Measurements from ENCODE around the gene DNAI2. TPM values are rescaled to one million over a fixed set of nuclear protein-coding genes. Genes with fewer than 3 reads are reported as not detected.

The DNAI2 gene
- polyA plus RNA-seq (2012; rRNA removed): not detected in 2 replicates
- not detected in 2 replicates for polyA plus RNA-seq (2012; cell fraction: cytosol; rRNA removed)
- polyA plus RNA-seq (2012; cell fraction: nucleus; rRNA removed): not detected in 2 replicates

DNA sequence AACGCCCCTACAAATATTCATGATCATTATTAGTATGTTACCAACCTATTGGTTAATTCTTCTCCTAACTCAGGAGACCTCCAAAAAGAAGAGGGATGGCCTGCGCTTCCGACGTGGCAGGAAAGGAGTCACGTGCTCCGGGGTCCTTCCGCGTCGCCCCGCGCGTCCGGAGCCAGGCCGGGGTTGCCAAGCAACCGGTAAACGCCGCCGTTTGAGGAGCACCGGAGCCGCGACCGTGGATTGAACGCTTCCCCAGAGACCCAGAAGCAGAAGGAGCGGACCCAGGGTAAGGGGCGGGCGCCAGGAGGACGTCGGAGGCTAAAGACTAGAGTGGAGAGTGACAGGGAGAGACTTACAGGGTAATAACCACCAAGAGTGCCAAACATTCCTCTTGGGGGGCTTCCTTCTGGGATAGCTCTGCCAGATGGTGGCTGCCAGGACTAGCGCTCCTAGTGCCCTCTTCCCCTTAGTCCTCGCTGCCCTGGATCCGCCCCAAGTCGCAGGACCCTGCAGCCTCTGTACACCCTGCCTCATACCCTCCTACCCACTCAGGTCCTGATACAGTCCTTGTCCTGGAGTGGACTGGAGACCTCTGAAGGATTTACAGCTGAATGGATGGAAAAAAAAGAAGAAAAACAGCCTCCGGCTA, at the start of gene DNAI2:
TSS of gene DNAI2 (plus strand) at position 175 of the 649 bp plus-strand sequence. CDS start 7,584 bp downstream, outside the sequence.
- no peaks in the 10 kb centered on the region for H4K20me1 ChIP-seq (ENCODE audit: insufficient read depth)
- 29% methylated on average over 33 of the region's 33 CpGs for WGBS (ENCODE audit: low lambda C conversion rate)
- no peaks in the 10 kb centered on the region for H3K9me3 ChIP-seq
- H3K4me1 ChIP-seq (ENCODE audit: control insufficient read depth in 1 of 2, insufficient read depth in 2 of 2, low read depth in 1 of 2, low read length in 1 of 2): no peaks in the 10 kb centered on the region
- DNase-seq: peak; percentile 74
- H3K9ac ChIP-seq: no peak within 1 kb of the TSS
- no peak within 1 kb of the TSS for H3K27ac ChIP-seq (ENCODE audit: low read depth in 2 of 2, low read length in 1 of 2)
- no peaks in the 10 kb centered on the region for H3K9me2 ChIP-seq
- H3K4me3 ChIP-seq (ENCODE audit: low read depth in 2 of 2, low read length in 1 of 2): no peak within 1 kb of the TSS
- H2AFZ ChIP-seq (ENCODE audit: low read depth): no peak within 1 kb of the TSS
- no peaks in the 10 kb centered on the region for H3F3A ChIP-seq (replicated peaks; ENCODE audit: insufficient read depth)
- no peaks in the 10 kb centered on the region for H3K27me3 ChIP-seq (ENCODE audit: insufficient read depth)
- no peak within 1 kb of the TSS for H3K4me2 ChIP-seq
- H3K36me3 ChIP-seq (replicated peaks in 1 of 2; ENCODE audit: control insufficient read depth in 1 of 2, insufficient read depth in 2 of 2, low read length in 1 of 2): no peaks in the 10 kb centered on the region
- CTCF ChIA-PET: interaction anchor here (0.6 kb wide), 1 partner anchor 207 kb away, joined by 3 read pairs; no protein-coding TSS in a partner anchor
- H3K79me2 ChIP-seq (ENCODE audit: insufficient read depth): no peaks in the 10 kb centered on the region
- peak; percentile 17; the same call in 1 of the 2 replicates for TF ChIP-seq USF1 (IDR thresholded peaks at IDR 0.05; ENCODE audit: borderline replicate concordance, low read depth)
- no peak for TF ChIP-seq REST (IDR thresholded peaks at IDR 0.05; ENCODE audit: low read depth, low read length)
- no peak for TF ChIP-seq RCOR1 (IDR thresholded peaks at IDR 0.05; ENCODE audit: low read length)
- no peak for TF ChIP-seq RAD21 (IDR thresholded peaks at IDR 0.05; ENCODE audit: low read length)
- TF ChIP-seq FOXM1 (IDR thresholded peaks at IDR 0.05; ENCODE audit: low read depth): no peak
- POLR2A ChIA-PET: no interaction called here

DNA sequence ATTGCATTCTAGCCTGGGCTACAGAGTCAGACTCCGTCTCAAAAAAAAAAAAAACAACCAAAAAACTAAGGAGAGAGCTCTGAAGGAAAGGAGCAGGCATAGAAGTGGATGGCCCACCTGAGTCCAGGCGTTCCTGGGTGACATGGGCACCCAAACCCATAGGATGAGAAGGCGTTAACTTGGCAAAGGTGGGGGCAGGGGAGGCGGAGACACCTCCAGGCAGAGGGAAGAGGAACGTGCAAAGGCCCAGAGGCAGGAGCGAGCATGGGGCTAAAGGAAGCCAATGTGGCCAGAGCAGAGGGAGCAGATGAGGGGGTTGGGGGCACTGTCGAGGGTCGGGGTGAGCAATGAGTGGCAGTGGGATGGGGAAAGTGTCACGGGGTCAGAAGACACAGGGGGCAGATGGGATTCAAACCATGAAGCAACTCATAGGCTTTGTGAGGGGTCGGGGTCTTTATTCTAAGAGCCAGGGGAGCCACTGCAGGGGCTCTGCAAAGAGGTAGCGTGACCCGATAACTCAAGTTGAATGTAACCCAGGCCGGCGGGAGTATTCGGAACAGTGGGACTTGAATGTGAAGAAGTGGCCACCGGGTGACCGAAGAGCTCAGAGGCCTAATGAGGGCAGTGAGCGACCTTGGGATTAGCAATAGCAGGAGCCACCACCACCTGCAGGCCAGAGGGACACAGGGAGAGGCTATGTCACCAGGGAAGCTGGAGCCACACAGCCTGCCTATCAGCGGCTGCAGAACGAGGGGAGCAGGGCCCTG, 48.9 kb upstream of the DNAI2 start:
- POLR2A ChIA-PET: no interaction called here
- no peaks in the 10 kb centered on the region for H3K27me3 ChIP-seq (ENCODE audit: insufficient read depth)
- H3K79me2 ChIP-seq (ENCODE audit: insufficient read depth): no peaks in the 10 kb centered on the region
- 92% methylated on average over 18 of the region's 20 CpGs for WGBS (ENCODE audit: low lambda C conversion rate)
- H3K4me2 ChIP-seq: no peak overlapping the region
- no peak overlapping the region for H3K9ac ChIP-seq
- H3K36me3 ChIP-seq (replicated peaks in 1 of 2; ENCODE audit: control insufficient read depth in 1 of 2, insufficient read depth in 2 of 2, low read length in 1 of 2): no peaks in the 10 kb centered on the region
- TF ChIP-seq SMC3 (IDR thresholded peaks at IDR 0.05; ENCODE audit: low read depth, low read length) (no peak), GABPA (IDR thresholded peaks at IDR 0.05; ENCODE audit: low read depth) (no peak)
- no peak for DNase-seq
- no peaks in the 10 kb centered on the region for H3K9me2 ChIP-seq
- no peak overlapping the region for H3K4me3 ChIP-seq (ENCODE audit: low read depth in 2 of 2, low read length in 1 of 2)
- no peak overlapping the region for H2AFZ ChIP-seq (ENCODE audit: low read depth)
- CTCF ChIA-PET: interaction anchor here (0.7 to 1.5 kb wide), 6 partner anchors 19 to 76 kb away, joined by 3 to 8 read pairs (median 3); no protein-coding TSS in a partner anchor
- no peaks in the 10 kb centered on the region for H3K9me3 ChIP-seq
- H3K27ac ChIP-seq (ENCODE audit: low read depth in 2 of 2, low read length in 1 of 2): no peak overlapping the region
- H4K20me1 ChIP-seq (ENCODE audit: insufficient read depth): no peaks in the 10 kb centered on the region
- H3F3A ChIP-seq (replicated peaks; ENCODE audit: insufficient read depth): no peaks in the 10 kb centered on the region
- H3K4me1 ChIP-seq (ENCODE audit: control insufficient read depth in 1 of 2, insufficient read depth in 2 of 2, low read depth in 1 of 2, low read length in 1 of 2): no peaks in the 10 kb centered on the region

Data from SK-N-SH (cell line).